22Rv1 (cell line): Measurements from ENCODE around the gene CCRL2.

ENCODE experiments used
- H3K27ac ChIP-seq: fragments of 450-650 bp; 2 replicates; pipeline ENCODE4 v1.5.1; 2017
- ZFX ChIP-seq: fragments of 450-650 bp; IDR thresholded peaks from 2 replicates; pipeline ENCODE4 v1.6.1; 2017; ENCODE audit warnings: antibody characterized with exemption, borderline replicate concordance
- TF ChIP-seq, protein P1 (sequence below): fragments of 450-650 bp; IDR thresholded peaks from 2 replicates; pipeline ENCODE4 v1.5.1; 2017; ENCODE audit warnings: mild to moderate bottlenecking

Gene CCRL2

DNA sequence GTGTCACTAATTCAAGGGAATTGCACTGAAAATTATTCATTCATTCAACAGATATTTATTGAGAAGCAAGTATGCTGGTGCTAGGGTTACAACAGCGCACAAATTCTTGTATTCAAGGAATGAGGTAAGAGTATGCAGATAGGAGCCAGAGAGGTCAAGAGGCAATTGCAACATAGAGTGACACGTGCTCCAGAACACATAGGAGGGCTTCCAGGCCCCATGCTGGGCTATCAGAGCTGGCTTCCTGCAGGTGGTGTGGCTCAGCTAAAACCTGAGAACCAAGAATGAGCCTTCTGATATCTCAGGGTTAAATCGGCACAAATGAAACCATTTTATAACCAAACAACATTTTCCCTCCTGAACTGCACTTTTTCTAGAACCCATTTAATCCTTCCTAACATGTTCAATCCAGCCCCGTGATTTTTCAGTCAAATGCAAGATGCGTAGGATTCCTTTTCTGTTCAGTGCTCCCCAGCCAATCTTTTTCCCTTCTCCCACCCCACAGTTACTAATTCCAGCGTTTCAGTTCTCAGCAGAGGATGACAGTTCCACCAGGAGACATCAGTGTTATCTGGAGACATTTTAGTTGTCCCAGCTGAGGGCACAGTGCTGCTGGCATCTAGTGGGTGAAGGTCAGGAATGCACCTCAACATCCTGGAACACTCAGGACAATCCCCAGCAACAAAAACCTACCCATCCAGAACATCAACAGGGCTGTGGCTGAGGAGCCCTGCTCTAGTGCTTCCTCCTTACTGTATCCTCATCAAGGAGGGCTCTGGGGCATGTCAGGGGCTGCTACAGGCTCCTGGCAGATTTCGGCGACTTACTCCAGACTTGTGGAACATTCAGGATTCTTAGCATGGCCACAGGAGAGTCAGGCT lies 13.3 kb upstream of the CCRL2 start:
- no peak overlapping the region for H3K27ac ChIP-seq
- TF ChIP-seq ZFX: no peak
- TF ChIP-seq, protein P1, sequence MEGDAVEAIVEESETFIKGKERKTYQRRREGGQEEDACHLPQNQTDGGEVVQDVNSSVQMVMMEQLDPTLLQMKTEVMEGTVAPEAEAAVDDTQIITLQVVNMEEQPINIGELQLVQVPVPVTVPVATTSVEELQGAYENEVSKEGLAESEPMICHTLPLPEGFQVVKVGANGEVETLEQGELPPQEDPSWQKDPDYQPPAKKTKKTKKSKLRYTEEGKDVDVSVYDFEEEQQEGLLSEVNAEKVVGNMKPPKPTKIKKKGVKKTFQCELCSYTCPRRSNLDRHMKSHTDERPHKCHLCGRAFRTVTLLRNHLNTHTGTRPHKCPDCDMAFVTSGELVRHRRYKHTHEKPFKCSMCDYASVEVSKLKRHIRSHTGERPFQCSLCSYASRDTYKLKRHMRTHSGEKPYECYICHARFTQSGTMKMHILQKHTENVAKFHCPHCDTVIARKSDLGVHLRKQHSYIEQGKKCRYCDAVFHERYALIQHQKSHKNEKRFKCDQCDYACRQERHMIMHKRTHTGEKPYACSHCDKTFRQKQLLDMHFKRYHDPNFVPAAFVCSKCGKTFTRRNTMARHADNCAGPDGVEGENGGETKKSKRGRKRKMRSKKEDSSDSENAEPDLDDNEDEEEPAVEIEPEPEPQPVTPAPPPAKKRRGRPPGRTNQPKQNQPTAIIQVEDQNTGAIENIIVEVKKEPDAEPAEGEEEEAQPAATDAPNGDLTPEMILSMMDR: no peak

- TF ChIP-seq, protein P1: 0 out of 2 replicates have a peak, but pooled peaks have one; percentile 2
- no peak for TF ChIP-seq ZFX
- no peak overlapping the region for H3K27ac ChIP-seq
Observed at GRCh38 chr3:46395210-46395661, 11.8 kb upstream of the CCRL2 start.

- H3K27ac ChIP-seq: no peak overlapping the region
- TF ChIP-seq ZFX: no peak
- TF ChIP-seq, protein P1: no peak
Observed at GRCh38 chr3:46395766-46396530, 11.1 kb upstream of the CCRL2 start.

DNA sequence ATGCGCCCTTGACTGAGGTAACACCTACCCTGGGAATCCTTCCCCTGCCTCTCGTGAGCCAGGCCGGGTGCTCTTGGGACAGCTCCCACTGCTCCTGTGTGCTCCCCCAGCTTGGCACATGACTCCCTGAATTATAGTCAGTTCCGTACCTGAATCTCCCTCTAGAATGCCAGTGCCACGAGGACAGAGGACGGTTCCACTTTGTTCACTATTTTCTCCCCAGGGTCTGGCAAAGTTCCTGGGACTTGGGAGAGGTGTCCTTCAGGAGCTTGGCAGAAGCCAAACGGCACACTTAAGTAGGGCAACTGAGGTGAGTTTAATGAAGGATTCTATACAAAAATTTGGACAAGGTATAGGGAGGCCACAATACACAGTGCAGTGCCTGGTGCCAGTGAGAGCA lies 9.9 kb upstream of the CCRL2 start:
- TF ChIP-seq, protein P1: no peak
- TF ChIP-seq ZFX: no peak
- no peak overlapping the region for H3K27ac ChIP-seq

GRCh38 chr3:46398186-46398955 lies 8.7 kb upstream of the CCRL2 start:
- H3K27ac ChIP-seq: no peak overlapping the region
- TF ChIP-seq ZFX: no peak
- TF ChIP-seq, protein P1: no peak

- H3K27ac ChIP-seq: no peak overlapping the region
- TF ChIP-seq, protein P1: no peak
- no peak for TF ChIP-seq ZFX
Observed at GRCh38 chr3:46399098-46399497, 8.0 kb upstream of the CCRL2 start.
